Body of pancreas (tissue), 4 donors: ENCODE measurements around the gene MADCAM1.
A peak's percentile ranks its signal among the peaks of the same experiment; 100 is the strongest.

Experiments
- CTCF ChIP-seq, 7 experiments: fragments of 450-650 bp in 4 of 7; fragments of 200-600 bp in 3 of 7; sonication (generic) in 3 of 7; IDR thresholded peaks; one replicate each; pipeline ENCODE4 v1.5.1; 2016 to 2019; ENCODE audit warnings: antibody characterized with exemption in 7 of 7
- POLR2A ChIP-seq, 3 donors: fragments of 450-650 bp; IDR thresholded peaks; one replicate each; pipeline ENCODE4 v1.6.1; 2016; ENCODE audit warnings: antibody characterized with exemption in 3 of 3, mild to moderate bottlenecking in 2 of 3

- TF ChIP-seq CTCF (IDR thresholded peaks at IDR 0.05) (no peak), POLR2A (IDR thresholded peaks at IDR 0.05) (peak; percentile 26 to 64 (median 48))
Measured at GRCh38 chr19:485583-486236, 10.6 kb upstream of the MADCAM1 start.
